Measurements from ENCODE around the gene AQP10.
"Not testable (repeated sequence)": the region's sequence is repeated elsewhere in the genome, so short reads cannot be mapped to it uniquely, and the experiment has no call there.

The AQP10 gene

GRCh38 chr1:154295408-154296235 is 25.3 kb upstream of the AQP10 start:
- no peak for DNase-seq (ENCODE audit: low read depth)
- no peak overlapping the region for H3K4me3 ChIP-seq (ENCODE audit: control insufficient read depth, low read depth, low read length)
- TF ChIP-seq, protein P1, sequence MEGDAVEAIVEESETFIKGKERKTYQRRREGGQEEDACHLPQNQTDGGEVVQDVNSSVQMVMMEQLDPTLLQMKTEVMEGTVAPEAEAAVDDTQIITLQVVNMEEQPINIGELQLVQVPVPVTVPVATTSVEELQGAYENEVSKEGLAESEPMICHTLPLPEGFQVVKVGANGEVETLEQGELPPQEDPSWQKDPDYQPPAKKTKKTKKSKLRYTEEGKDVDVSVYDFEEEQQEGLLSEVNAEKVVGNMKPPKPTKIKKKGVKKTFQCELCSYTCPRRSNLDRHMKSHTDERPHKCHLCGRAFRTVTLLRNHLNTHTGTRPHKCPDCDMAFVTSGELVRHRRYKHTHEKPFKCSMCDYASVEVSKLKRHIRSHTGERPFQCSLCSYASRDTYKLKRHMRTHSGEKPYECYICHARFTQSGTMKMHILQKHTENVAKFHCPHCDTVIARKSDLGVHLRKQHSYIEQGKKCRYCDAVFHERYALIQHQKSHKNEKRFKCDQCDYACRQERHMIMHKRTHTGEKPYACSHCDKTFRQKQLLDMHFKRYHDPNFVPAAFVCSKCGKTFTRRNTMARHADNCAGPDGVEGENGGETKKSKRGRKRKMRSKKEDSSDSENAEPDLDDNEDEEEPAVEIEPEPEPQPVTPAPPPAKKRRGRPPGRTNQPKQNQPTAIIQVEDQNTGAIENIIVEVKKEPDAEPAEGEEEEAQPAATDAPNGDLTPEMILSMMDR (IDR thresholded peaks at IDR 0.05; ENCODE audit: control insufficient read depth, insufficient read depth, low read depth, low read length, missing control alignments): no peak

DNA sequence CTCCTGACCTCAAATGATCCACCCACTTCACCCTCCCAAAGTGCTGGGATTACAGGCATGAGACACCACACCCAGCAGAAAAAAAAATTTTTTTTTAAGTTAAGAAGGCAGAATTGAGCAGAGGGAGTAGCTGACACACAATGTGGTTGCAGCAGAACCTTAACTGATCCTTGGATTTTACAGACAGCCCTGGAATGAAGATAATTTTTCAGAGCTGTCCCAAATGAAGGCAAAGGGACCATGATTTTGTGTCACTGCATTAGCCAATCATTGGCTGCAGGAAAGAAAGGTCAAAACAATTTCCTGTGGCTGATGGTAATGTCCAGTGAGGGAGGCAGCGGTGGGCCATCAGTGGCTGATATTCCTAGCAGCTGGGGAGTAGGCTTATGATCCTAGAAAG is 19.3 kb upstream of the AQP10 start:
- H3K4me3 ChIP-seq (ENCODE audit: control insufficient read depth, low read depth, low read length): no peak overlapping the region
- TF ChIP-seq, protein P1 (IDR thresholded peaks at IDR 0.05; ENCODE audit: control insufficient read depth, insufficient read depth, low read depth, low read length, missing control alignments): no peak
- no peak for DNase-seq (ENCODE audit: low read depth)

GRCh38 chr1:154304664-154305337 is 16.1 kb upstream of the AQP10 start:
- no peak overlapping the region for H3K4me3 ChIP-seq (ENCODE audit: control insufficient read depth, low read depth, low read length)
- DNase-seq (ENCODE audit: low read depth): no peak

DNA sequence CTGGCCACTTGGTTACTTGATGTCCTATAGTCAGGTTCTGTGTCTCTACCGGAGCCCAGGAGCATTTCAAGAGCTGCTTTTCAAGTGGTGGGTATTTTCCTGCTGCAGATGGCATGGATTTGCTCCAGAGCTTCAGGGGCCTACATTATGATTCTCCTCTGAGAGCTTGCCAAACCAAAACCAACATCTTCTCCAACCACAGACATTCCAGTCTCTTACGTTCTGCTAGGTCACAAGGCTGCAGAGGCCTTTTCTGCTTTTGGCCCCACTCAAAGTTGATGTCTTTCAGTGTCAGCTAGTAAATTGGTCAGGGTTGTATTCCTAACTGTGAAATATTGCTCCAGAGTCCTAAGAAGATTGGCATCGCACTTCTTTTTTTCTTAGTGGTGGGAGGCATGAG is 14.7 kb upstream of the AQP10 start:
- no peak for DNase-seq (ENCODE audit: low read depth)
- no peak overlapping the region for H3K4me3 ChIP-seq (ENCODE audit: control insufficient read depth, low read depth, low read length)
- TF ChIP-seq, protein P1 (IDR thresholded peaks at IDR 0.05; ENCODE audit: control insufficient read depth, insufficient read depth, low read depth, low read length, missing control alignments): no peak

More at GRCh38 chr1:154304664-154305337, 16.1 kb upstream of the AQP10 start:
- TF ChIP-seq, protein P1 (IDR thresholded peaks at IDR 0.05; ENCODE audit: control insufficient read depth, insufficient read depth, low read depth, low read length, missing control alignments): no peak

DNA sequence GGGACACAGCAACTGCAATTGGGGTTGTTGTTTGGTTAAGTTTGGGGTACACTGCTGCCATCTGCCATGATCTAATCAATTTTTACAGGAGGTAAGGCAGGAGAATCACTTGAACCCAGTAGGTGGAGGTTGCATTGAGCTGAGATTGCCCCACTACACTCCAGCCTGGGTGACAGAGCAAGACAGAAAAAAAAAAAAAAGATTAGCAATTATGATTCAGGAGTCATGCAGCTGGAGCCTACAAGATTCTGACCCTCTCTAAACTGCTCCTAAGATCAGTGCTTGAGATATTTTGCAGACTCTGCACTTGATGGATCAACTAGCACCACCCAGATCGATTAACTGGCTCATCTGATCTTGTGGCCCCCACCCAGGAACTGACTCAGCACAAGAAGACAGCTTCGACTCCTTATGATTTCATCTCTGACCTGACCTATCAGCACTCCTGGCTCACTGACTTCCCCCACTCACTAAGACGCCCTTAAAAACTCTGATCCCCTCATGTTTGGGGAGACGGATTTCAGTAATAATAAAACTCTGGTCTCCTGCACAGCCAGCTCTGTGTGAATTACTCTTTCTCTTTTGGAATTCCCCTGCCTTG is 13.1 kb upstream of the AQP10 start:
- not testable (repeated sequence) for DNase-seq (ENCODE audit: low read depth); H3K4me3 ChIP-seq (ENCODE audit: control insufficient read depth, low read depth, low read length)

GRCh38 chr1:154309136-154309535 is 11.8 kb upstream of the AQP10 start:
- H3K4me3 ChIP-seq (ENCODE audit: control insufficient read depth, low read depth, low read length); DNase-seq (ENCODE audit: low read depth): not testable (repeated sequence)

DNA sequence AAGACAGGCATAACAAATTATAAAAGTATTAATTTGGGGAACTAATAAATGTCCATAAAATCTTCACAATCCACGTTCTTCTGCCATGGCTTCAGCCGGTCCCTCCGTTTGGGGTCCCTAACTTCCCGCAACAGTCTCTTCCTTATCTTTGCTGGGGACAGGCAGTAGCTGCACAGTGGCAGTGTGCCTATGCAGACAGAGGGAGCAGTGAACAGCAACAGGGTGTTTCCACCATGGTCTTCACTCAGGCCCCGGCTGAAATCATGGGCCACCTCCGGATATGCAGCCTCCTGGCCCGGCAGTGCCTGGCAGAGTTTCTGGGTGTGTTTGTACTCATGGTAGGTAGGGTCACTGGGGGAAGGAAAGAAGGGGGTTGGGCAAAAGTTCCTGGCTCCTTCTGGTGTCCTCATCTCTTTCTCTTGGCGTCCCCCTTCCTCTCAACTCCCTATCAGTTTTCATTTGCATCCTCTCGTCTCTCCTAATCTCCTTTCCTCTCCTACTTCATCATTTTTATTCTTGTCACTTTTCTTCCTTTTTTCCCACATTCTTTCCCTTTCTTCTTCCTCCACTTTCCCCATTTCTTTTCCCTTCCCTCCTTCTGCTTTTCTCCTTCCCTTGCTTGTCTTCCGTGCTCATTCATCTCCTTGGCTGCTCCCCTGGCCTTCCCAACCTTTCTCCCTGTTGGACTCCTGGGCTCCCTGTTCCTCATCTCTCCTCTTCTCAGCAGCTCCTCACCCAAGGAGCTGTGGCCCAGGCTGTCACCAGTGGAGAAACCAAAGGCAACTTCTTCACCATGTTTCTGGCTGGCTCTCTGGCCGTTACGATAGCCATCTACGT is 8.4 kb upstream of the AQP10 start:
- DNase-seq (ENCODE audit: low read depth); H3K4me3 ChIP-seq (ENCODE audit: control insufficient read depth, low read depth, low read length): not testable (repeated sequence)

GRCh38 chr1:154313066-154313356 is 7.9 kb upstream of the AQP10 start:
- TF ChIP-seq, protein P1 (IDR thresholded peaks at IDR 0.05; ENCODE audit: control insufficient read depth, insufficient read depth, low read depth, low read length, missing control alignments): no peak
- no peak for DNase-seq (ENCODE audit: low read depth)
- H3K4me3 ChIP-seq (ENCODE audit: control insufficient read depth, low read depth, low read length): no peak overlapping the region

DNA sequence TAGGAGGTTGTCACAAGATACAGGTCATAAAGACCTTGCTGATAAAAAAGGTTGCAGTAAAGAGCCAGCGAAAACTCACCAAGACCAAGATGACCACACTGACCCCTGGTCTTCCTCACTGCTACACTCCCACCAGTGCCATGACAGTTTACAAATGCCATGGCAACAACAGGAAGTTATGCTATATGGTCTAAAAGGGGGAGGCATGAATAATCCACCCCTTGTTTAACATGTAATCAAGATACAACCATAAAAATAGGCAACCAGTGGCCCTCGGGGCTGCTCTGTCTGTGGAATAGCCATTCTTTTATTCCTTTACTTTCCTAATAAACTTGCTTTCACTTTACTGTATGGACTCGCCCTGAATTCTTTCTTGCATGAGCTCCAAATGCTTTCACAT is 6.7 kb upstream of the AQP10 start:
- H3K4me3 ChIP-seq (ENCODE audit: control insufficient read depth, low read depth, low read length); DNase-seq (ENCODE audit: low read depth): not testable (repeated sequence)
